Liver (tissue), 3 donors: ENCODE measurements around the gene ANO10.

Experiments
- EGR1 ChIP-seq, 2 donors: IDR thresholded peaks; 2 replicates each; pipeline ENCODE4 v1.6.1; 2016 to 2018; ENCODE audit warnings: antibody characterized with exemption in 2 of 2, low read depth in 2 of 2
- FOXA1 ChIP-seq: IDR thresholded peaks from 2 replicates; pipeline ENCODE4 v1.6.1; 2016; ENCODE audit warnings: antibody characterized with exemption
- FOXA2 ChIP-seq: IDR thresholded peaks from 2 replicates; pipeline ENCODE4 v1.6.1; 2016; ENCODE audit warnings: antibody characterized with exemption
- GABPA ChIP-seq, 2 donors: IDR thresholded peaks in 1 of 2; conservative IDR thresholded peaks in 1 of 2; 2 replicates each; pipeline ENCODE4 v1.6.1; 2016; ENCODE audit warnings: antibody characterized with exemption in 2 of 2, mild to moderate bottlenecking in 1 of 2, moderate library complexity in 1 of 2
- HNF4A ChIP-seq, 2 donors: conservative IDR thresholded peaks; 2 replicates each; pipeline ENCODE4 v1.6.1; 2016; ENCODE audit warnings: antibody characterized with exemption in 2 of 2, mild to moderate bottlenecking in 2 of 2
- JUND ChIP-seq, 2 donors: IDR thresholded peaks; 2 replicates each; pipeline ENCODE4 v1.6.1; 2016; ENCODE audit warnings: antibody characterized with exemption in 2 of 2
- RAD21 ChIP-seq, 2 donors: IDR thresholded peaks; 2 replicates each; pipeline ENCODE4 v1.6.1; 2016; ENCODE audit warnings: antibody characterized with exemption in 2 of 2, mild to moderate bottlenecking in 2 of 2
- SP1 ChIP-seq: IDR thresholded peaks from 2 replicates; pipeline ENCODE4 v1.6.1; 2018; ENCODE audit warnings: antibody characterized with exemption, mild to moderate bottlenecking
- TAF1 ChIP-seq: conservative IDR thresholded peaks from 2 replicates; pipeline ENCODE4 v1.6.1; 2016; ENCODE audit warnings: antibody characterized with exemption, mild to moderate bottlenecking
- YY1 ChIP-seq: IDR thresholded peaks from 2 replicates; pipeline ENCODE4 v1.6.1; 2016; ENCODE audit warnings: antibody characterized with exemption, mild to moderate bottlenecking
- TF ChIP-seq, protein P1 (sequence below): IDR thresholded peaks from 2 replicates; pipeline ENCODE4 v1.6.1; 2016; ENCODE audit warnings: antibody characterized with exemption
- TF ChIP-seq, protein P2 (sequence below): fragments of 150-350 bp; IDR thresholded peaks from 2 replicates; pipeline ENCODE4 v1.5.1; 2017; ENCODE audit warnings: improper control_type of control experiment, low read depth, low read length; ENCODE audit not compliant: missing input control
- TF ChIP-seq, protein P3 (sequence below): IDR thresholded peaks from 2 replicates; pipeline ENCODE4 v1.6.1; 2016; ENCODE audit warnings: antibody characterized with exemption, mild to moderate bottlenecking
- TF ChIP-seq, protein P4 (sequence below): IDR thresholded peaks from 2 replicates; pipeline ENCODE4 v1.6.1; 2016; ENCODE audit warnings: antibody characterized with exemption
- donor health status: healthy.
- donor health status: healthy.

DNA sequence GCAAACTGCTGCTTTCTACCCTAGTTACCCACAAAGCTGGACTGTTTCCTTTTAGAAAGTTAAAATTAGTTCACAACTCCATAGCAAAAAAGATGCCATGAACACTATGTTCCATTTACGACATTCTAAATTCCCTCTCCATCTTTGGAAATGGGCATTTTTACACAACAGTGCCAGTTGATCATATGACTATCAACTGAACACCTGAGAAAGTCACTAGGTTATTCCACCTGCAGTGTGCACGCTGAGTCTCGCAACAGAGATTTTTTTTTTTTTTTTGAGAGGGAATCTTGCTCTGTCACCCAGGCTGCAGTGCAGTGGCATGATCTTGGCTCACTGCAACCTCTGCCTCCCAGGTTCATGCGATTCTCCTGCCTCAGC is 215.2 kb downstream of the ANO10 start:
- TF ChIP-seq TAF1 = no peak
- TF ChIP-seq, protein P1, sequence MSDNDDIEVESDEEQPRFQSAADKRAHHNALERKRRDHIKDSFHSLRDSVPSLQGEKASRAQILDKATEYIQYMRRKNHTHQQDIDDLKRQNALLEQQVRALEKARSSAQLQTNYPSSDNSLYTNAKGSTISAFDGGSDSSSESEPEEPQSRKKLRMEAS = no peak
- TF ChIP-seq EGR1 (IDR thresholded peaks at IDR 0.05; ENCODE audit: low read depth in 2 of 2) = no peak
- TF ChIP-seq, protein P2, sequence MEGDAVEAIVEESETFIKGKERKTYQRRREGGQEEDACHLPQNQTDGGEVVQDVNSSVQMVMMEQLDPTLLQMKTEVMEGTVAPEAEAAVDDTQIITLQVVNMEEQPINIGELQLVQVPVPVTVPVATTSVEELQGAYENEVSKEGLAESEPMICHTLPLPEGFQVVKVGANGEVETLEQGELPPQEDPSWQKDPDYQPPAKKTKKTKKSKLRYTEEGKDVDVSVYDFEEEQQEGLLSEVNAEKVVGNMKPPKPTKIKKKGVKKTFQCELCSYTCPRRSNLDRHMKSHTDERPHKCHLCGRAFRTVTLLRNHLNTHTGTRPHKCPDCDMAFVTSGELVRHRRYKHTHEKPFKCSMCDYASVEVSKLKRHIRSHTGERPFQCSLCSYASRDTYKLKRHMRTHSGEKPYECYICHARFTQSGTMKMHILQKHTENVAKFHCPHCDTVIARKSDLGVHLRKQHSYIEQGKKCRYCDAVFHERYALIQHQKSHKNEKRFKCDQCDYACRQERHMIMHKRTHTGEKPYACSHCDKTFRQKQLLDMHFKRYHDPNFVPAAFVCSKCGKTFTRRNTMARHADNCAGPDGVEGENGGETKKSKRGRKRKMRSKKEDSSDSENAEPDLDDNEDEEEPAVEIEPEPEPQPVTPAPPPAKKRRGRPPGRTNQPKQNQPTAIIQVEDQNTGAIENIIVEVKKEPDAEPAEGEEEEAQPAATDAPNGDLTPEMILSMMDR = no peak
- no peak for TF ChIP-seq RAD21 (IDR thresholded peaks at IDR 0.05)
- no peak for TF ChIP-seq SP1
- TF ChIP-seq, protein P3, sequence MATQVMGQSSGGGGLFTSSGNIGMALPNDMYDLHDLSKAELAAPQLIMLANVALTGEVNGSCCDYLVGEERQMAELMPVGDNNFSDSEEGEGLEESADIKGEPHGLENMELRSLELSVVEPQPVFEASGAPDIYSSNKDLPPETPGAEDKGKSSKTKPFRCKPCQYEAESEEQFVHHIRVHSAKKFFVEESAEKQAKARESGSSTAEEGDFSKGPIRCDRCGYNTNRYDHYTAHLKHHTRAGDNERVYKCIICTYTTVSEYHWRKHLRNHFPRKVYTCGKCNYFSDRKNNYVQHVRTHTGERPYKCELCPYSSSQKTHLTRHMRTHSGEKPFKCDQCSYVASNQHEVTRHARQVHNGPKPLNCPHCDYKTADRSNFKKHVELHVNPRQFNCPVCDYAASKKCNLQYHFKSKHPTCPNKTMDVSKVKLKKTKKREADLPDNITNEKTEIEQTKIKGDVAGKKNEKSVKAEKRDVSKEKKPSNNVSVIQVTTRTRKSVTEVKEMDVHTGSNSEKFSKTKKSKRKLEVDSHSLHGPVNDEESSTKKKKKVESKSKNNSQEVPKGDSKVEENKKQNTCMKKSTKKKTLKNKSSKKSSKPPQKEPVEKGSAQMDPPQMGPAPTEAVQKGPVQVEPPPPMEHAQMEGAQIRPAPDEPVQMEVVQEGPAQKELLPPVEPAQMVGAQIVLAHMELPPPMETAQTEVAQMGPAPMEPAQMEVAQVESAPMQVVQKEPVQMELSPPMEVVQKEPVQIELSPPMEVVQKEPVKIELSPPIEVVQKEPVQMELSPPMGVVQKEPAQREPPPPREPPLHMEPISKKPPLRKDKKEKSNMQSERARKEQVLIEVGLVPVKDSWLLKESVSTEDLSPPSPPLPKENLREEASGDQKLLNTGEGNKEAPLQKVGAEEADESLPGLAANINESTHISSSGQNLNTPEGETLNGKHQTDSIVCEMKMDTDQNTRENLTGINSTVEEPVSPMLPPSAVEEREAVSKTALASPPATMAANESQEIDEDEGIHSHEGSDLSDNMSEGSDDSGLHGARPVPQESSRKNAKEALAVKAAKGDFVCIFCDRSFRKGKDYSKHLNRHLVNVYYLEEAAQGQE = no peak
- TF ChIP-seq HNF4A (conservative IDR thresholded peaks at IDR 0.05) = no peak
- TF ChIP-seq GABPA (IDR thresholded peaks at IDR 0.05 in 1 of 2, conservative IDR thresholded peaks at IDR 0.05 in 1 of 2) = no peak
- no peak for TF ChIP-seq FOXA1
- TF ChIP-seq YY1 = no peak
- TF ChIP-seq JUND (IDR thresholded peaks at IDR 0.05) = no peak
- TF ChIP-seq FOXA2 = no peak
- TF ChIP-seq, protein P4, sequence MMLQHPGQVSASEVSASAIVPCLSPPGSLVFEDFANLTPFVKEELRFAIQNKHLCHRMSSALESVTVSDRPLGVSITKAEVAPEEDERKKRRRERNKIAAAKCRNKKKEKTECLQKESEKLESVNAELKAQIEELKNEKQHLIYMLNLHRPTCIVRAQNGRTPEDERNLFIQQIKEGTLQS = no peak
